Activated CD4-positive, CD25-positive, alpha-beta regulatory T cell (primary cell): ENCODE measurements around the gene TMEM178B.
"Not testable (repeated sequence)": the region's sequence is repeated elsewhere in the genome, so short reads cannot be mapped to it uniquely, and the experiment has no call there.

ENCODE experiments used
- DNase-seq, 4 experiments: peaks; one replicate each; lab custom pipeline; 2025; lab: John Stamatoyannopoulos, UW

The TMEM178B gene

DNA sequence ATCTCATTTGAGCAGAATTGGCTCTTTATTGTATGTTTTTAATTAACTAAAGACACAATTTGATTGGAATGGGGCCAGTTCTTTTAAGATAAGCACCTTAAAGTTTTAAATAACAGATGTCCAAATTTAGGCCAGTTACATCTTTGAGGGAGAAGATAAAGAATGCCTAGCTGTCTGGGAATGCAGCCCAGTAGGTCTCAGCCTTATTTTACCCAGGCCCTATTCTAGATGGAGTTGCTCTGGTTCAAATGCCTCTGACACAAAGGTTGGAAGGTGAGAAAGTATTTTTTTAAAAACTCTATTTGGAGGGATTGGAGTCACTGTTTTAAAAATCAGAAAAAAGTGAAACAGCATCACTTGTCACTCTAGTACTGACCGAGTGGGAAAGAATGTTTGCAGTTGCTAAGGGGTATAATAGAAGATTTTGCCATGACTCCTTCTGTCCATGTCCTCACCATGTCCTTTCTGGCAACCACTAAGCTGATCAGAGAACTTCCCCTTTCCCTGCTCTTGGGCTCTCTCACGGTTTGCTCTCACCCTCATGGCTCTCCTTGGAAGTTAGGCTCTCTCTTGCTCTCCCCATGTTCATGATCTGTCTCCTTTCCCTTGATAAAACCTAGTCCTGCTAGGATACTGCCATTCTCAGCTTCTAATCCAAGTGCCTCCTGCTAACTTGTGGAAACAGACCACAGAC is 239.1 kb downstream of the TMEM178B start:
- DNase-seq: no peak

DNA sequence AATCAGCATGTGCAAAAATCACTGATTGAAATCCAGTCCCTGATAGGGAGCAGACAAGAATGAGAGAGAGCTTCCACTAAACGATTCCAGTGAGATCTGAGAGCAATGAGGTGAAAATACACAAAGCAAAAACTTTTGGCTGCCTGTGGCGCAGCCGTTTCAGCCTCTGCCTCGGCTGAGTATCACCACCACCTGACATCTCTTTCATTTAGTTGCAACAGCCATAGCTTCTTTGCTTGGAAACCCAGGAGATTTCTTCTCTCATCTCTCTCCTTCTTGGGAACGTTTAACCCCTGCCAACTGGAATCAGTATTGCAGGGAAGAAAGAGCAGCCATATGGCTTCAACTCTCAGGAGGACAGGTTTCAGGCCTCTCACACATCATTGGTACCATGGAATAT is 240.0 kb downstream of the TMEM178B start:
- DNase-seq: no peak

- DNase-seq: no peak
These were observed 243.2 kb downstream of the TMEM178B start for GRCh38 chr7:141317033-141317585.

- no peak for DNase-seq
These were observed 246.4 kb downstream of the TMEM178B start for GRCh38 chr7:141320287-141320686.

GRCh38 chr7:141322383-141322782 is 248.5 kb downstream of the TMEM178B start:
- no peak for DNase-seq

DNA sequence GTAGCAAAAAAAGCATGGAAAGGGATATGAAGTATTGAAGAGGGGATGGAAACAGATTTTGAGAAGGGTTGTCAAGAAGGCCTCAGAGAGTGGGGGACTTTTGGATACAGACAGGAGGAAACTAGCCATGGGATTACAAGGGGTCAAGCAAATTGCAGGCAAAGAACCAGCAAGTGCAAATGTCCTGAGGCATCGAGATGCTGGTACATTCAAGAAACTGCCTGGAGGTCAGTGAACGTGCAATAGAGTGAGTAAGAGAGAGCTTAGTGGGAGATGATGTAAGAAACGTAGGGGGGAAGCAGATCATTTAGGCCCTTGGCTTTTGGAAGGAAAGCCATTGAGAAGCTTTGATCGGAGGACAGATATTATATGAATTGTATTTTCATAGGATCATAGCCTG is 250.0 kb downstream of the TMEM178B start:
- no peak for DNase-seq

DNA sequence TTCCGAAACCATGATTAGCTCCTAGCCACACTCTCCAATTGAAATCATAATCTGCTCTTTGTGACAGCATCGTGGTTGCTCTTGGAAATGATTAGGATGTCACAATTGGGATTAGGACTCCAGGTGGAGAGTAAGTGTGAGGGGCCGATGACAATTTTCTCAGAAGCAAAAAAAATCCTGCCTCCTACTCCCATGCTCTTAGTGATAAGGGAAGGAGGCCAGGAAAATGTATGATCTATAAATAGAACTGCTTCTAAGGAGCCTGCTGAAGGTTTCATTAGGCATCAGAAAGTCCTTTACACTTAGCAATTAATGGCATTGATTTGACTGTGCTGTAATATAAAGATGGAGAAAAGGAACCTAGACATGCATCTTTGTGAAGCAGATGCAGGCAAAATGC is 251.0 kb downstream of the TMEM178B start:
- DNase-seq: no peak

DNA sequence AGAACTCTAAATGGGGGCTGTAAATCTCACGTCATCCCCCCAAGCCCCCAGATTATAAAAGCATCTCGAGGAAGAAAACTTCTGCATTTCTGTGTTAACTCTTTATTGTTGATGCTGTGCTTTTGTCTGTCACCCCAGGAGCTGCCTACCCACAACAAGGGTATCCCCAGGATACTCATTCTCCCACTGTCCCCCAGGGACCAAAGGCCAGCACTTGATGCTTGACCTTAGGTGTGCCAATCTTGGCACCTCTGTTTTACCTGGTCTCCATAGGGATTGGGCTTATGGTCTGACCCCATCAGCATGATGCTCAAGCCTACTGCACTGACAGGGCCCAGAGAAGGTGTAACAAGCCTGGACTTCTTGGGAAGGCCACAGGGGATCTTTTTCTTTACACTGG is 251.4 kb downstream of the TMEM178B start:
- DNase-seq: no peak

DNA sequence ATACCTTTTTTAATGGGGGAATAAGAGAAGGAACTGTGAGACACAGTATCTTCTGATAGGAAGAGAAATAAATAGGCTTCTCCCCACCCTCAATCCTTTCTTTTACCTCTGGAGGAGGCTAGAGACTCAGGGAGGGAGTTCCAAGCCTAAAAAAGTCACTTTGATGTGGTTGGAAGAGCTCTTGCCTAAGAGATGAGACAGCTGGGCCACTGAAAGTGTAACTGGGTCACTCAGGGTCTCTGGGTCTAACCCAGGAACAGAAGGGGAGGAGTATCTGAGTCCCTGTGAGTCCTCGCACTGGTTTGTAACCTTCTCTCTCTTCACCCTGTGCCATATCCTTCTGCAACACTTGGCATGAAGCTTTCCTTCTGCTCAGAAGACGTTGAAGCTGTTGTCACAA is 254.4 kb downstream of the TMEM178B start:
- DNase-seq: no peak

- DNase-seq: not testable (repeated sequence)
These were observed 256.4 kb downstream of the TMEM178B start for GRCh38 chr7:141330285-141330684.

- no peak for DNase-seq
These were observed 259.6 kb downstream of the TMEM178B start for GRCh38 chr7:141333459-141333858.

- no peak for DNase-seq
These were observed 261.3 kb downstream of the TMEM178B start for GRCh38 chr7:141335164-141335563.

- DNase-seq: no peak
These were observed 265.7 kb downstream of the TMEM178B start for GRCh38 chr7:141339603-141340002.

DNA sequence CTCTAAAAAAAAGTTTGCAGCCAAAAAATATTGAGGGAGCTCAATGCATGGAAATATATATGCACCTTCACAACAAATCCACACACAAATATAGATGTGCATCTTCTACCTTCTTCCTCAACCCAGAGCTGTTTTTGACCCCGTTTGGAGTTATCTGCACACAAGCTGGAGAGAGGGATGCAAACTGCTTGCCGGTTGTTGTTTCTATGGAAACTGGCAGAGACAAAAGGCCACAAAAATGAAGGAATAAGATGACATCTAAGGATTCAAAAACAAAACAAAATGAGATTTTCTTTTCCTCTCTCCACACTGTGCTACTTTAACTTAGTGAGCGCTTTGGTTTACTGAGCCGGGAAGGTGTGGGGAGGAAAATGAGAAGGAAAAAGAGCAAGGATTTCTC is 267.1 kb downstream of the TMEM178B start:
- DNase-seq: no peak

- no peak for DNase-seq
These were observed 269.0 kb downstream of the TMEM178B start for GRCh38 chr7:141342621-141343408.

GRCh38 chr7:141344153-141344935 is 270.5 kb downstream of the TMEM178B start:
- DNase-seq: no peak

GRCh38 chr7:141348728-141349127 is 274.9 kb downstream of the TMEM178B start:
- DNase-seq: no peak

GRCh38 chr7:141349338-141349737 is 275.5 kb downstream of the TMEM178B start:
- no peak for DNase-seq

- DNase-seq: no peak
These were observed 275.9 kb downstream of the TMEM178B start for GRCh38 chr7:141349804-141350203.

GRCh38 chr7:141351175-141351574 is 277.3 kb downstream of the TMEM178B start:
- no peak for DNase-seq

- no peak for DNase-seq
These were observed 279.1 kb downstream of the TMEM178B start for GRCh38 chr7:141352955-141353354.

- no peak for DNase-seq
These were observed 280.4 kb downstream of the TMEM178B start for GRCh38 chr7:141354251-141354650.
